Sigmoid colon (tissue), 4 donors: Measurements from ENCODE around the gene FNDC11.

Source experiments
- CTCF ChIP-seq, 4 experiments: fragments of 450-650 bp in 3 of 4; fragments of 200-600 bp in 1 of 4; IDR thresholded peaks; one replicate each; pipeline ENCODE4 v1.5.1; 2016 to 2019; ENCODE audit warnings: antibody characterized with exemption in 4 of 4, mild to moderate bottlenecking in 3 of 4, moderate library complexity in 2 of 4
- EP300 ChIP-seq, 4 donors: sonication (generic); formaldehyde crosslinking; IDR thresholded peaks; one replicate each; pipeline ENCODE4 v1.6.1; 2017; ENCODE audit warnings: antibody characterized with exemption in 4 of 4

- TF ChIP-seq CTCF (IDR thresholded peaks at IDR 0.05) (no peak), EP300 (IDR thresholded peaks at IDR 0.05) (no peak)
Observed at GRCh38 chr20:63594043-63594561, 40.1 kb downstream of the FNDC11 start.
